GM12892 (cell line): ENCODE data around the gene ZNF169.

Experiments used
- POLR2A ChIP-seq: IDR thresholded peaks from 2 replicates; pipeline ENCODE4 v1.6.1; 2011; ENCODE audit warnings: low read depth, low read length, control low read depth
- POLR2AphosphoS5 ChIP-seq: IDR thresholded peaks from 2 replicates; pipeline ENCODE4 v1.6.1; 2011; ENCODE audit warnings: low read depth, low read length, control low read depth
- TAF1 ChIP-seq: IDR thresholded peaks from 2 replicates; pipeline ENCODE4 v1.6.1; 2011; ENCODE audit warnings: low read depth, mild to moderate bottlenecking, control low read depth, low read length, borderline replicate concordance

DNA sequence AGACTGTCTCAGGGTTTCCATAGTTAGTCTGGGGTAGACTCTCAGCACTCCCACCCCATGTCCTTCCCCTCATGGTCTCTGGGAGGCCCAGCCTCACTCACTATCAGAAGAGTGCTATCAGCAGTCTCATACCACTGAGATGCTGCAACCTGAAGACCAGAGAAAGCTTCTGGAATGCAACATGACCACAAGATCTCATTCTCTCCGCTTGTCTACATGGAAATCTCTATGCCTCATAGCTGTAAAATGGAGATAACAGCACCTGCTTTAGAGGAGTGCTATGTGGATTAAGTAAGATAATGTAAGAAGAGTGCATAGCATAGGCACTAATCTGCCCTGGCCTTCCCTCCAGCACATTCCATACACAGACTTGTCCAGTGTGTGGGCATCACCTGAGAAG, 47.0 kb upstream of the ZNF169 start:
- TF ChIP-seq POLR2AphosphoS5 = no peak
- no peak for TF ChIP-seq POLR2A
- no peak for TF ChIP-seq TAF1
